K562 (cell line): ENCODE results near the gene CORO6. TPM values are rescaled to one million over a fixed set of nuclear protein-coding genes. Genes with fewer than 3 reads are reported as not detected.

Experiments
- ARID3A ChIP-seq: IDR thresholded peaks from 2 replicates; pipeline ENCODE4 v1.6.1; 2012; ENCODE audit warnings: low read depth, low read length, improper control_type of control experiment, borderline replicate concordance
- BRCA1 ChIP-seq, 2 experiments: fragments of 450-650 bp in 1 of 2; sonication (generic) in 1 of 2; formaldehyde crosslinking in 1 of 2; IDR thresholded peaks; 2 replicates each; pipeline versions ENCODE4 v1.5.0 to v1.6.1; 2017 to 2020; ENCODE audit warnings: mild to moderate bottlenecking in 1 of 2, missing genetic modification reagents in 1 of 2
- CGGBP1 ChIP-seq: fragments of 250-450 bp; sonication (Bioruptor Pico); IDR thresholded peaks from 2 replicates; pipeline ENCODE4 v1.9.0; 2021; ENCODE audit warnings: mild to moderate bottlenecking
- CTBP1 ChIP-seq: fragments of 450-650 bp; IDR thresholded peaks from 2 replicates; pipeline ENCODE4 v1.6.1; 2016; ENCODE audit warnings: borderline replicate concordance
- DIDO1 ChIP-seq: fragments of 450-650 bp; IDR thresholded peaks from 2 replicates; pipeline ENCODE4 v1.6.1; 2016; ENCODE audit warnings: low read depth, missing biosample characterization, missing genetic modification characterization
- FOXA3 ChIP-seq, 2 experiments: fragments of 450-650 bp in 1 of 2; sonication (generic) in 1 of 2; formaldehyde crosslinking; IDR thresholded peaks in 1 of 2; conservative IDR thresholded peaks in 1 of 2; 2 replicates each; pipeline versions ENCODE4 v1.4.0 to v1.8.0; 2020 to 2022; ENCODE audit warnings: mild to moderate bottlenecking in 2 of 2, missing genetic modification reagents in 1 of 2
- GMEB1 ChIP-seq: fragments of 250-450 bp; sonication (Bioruptor Pico); IDR thresholded peaks from 2 replicates; pipeline ENCODE4 v1.4.0; 2020; ENCODE audit warnings: mild to moderate bottlenecking
- ILF3 ChIP-seq: fragments of 450-650 bp; IDR thresholded peaks from 2 replicates; pipeline ENCODE4 v1.6.1; 2018; ENCODE audit warnings: antibody characterized with exemption, mild to moderate bottlenecking, moderate library complexity, borderline replicate concordance
- KLF1 ChIP-seq: fragments of 450-650 bp; IDR thresholded peaks from 2 replicates; pipeline ENCODE4 v1.6.1; 2016; ENCODE audit warnings: missing genetic modification characterization, missing compliant biosample characterization
- MEIS2 ChIP-seq: fragments of 450-650 bp; IDR thresholded peaks from 2 replicates; pipeline ENCODE4 v1.6.1; 2014; ENCODE audit warnings: mild to moderate bottlenecking; ENCODE audit not compliant: partially characterized antibody
- MXI1 ChIP-seq: IDR thresholded peaks from 2 replicates; pipeline ENCODE4 v1.6.1; 2011; ENCODE audit warnings: low read depth, mild to moderate bottlenecking, improper control_type of control experiment, low read length
- NR1H2 ChIP-seq: sonication (generic); formaldehyde crosslinking; IDR thresholded peaks from 2 replicates; pipeline ENCODE4 v1.4.0; 2020; ENCODE audit warnings: mild to moderate bottlenecking, missing genetic modification reagents
- RFX5 ChIP-seq: IDR thresholded peaks from 2 replicates; pipeline ENCODE4 v1.6.1; 2011; ENCODE audit warnings: low read depth, mild to moderate bottlenecking, improper control_type of control experiment, low read length
- TEAD4 ChIP-seq, 2 experiments: sonication (generic) in 1 of 2; formaldehyde crosslinking in 1 of 2; IDR thresholded peaks; 2 replicates each; pipeline versions ENCODE4 v1.6.1 to v1.8.0; 2012 to 2022; ENCODE audit warnings: borderline replicate concordance in 1 of 2, inconsistent platforms in 1 of 2, low read length in 1 of 2, mild to moderate bottlenecking in 1 of 2, missing genetic modification reagents in 1 of 2
- ZFP36 ChIP-seq: fragments of 150-350 bp; IDR thresholded peaks from 2 replicates; pipeline ENCODE4 v1.6.1; 2018; ENCODE audit warnings: low read length, low read depth; ENCODE audit not compliant: partially characterized antibody
- polyA plus RNA-seq, 8 experiments: library from polyadenylated mRNA; depleted of rRNA in 4 of 8; stranded (reverse) in 5 of 8; unstranded in 3 of 8; fragments of >200 nt; fragmentation: Nextera tagmentation in 2 of 8; fragmentation: Illumina TruSeq in 1 of 8; extraction: Ambion mirVana in 2 of 8; extraction: Trizol in 1 of 8; gene quantifications; 2 replicates each; pipeline versions ENCODE4 v1.2.1 to v1.2.3, GENCODE V29; 2011 to 2014; ENCODE audit warnings: inconsistent platforms in 1 of 8, missing spikeins in 1 of 8
- total RNA-seq, 7 experiments: library from RNA; depleted of rRNA in 6 of 7; stranded (reverse); fragments of >200 nt in 6 of 7; fragmentation: Illumina TruSeq in 2 of 7; extraction: Trizol in 2 of 7; gene quantifications; 2 replicates each; pipeline versions ENCODE4 v1.2.1 to v1.2.3, GENCODE V29; 2011 to 2021; ENCODE audit warnings: low replicate concordance in 1 of 7
- TF ChIP-seq, protein P1 (sequence below): fragments of 450-650 bp; conservative IDR thresholded peaks from 2 replicates; pipeline ENCODE4 v1.6.1; 2016; ENCODE audit warnings: missing genetic modification characterization, low read depth, mild to moderate bottlenecking, control low read depth, missing compliant biosample characterization

CORO6 gene
- total and polyA plus RNA-seq, 9 of the 15 experiments (the other 6 are each of a cell fraction or from before 2014, with no cell fraction given) = 0.04 to 11.9 (median 2.4) TPM

DNA sequence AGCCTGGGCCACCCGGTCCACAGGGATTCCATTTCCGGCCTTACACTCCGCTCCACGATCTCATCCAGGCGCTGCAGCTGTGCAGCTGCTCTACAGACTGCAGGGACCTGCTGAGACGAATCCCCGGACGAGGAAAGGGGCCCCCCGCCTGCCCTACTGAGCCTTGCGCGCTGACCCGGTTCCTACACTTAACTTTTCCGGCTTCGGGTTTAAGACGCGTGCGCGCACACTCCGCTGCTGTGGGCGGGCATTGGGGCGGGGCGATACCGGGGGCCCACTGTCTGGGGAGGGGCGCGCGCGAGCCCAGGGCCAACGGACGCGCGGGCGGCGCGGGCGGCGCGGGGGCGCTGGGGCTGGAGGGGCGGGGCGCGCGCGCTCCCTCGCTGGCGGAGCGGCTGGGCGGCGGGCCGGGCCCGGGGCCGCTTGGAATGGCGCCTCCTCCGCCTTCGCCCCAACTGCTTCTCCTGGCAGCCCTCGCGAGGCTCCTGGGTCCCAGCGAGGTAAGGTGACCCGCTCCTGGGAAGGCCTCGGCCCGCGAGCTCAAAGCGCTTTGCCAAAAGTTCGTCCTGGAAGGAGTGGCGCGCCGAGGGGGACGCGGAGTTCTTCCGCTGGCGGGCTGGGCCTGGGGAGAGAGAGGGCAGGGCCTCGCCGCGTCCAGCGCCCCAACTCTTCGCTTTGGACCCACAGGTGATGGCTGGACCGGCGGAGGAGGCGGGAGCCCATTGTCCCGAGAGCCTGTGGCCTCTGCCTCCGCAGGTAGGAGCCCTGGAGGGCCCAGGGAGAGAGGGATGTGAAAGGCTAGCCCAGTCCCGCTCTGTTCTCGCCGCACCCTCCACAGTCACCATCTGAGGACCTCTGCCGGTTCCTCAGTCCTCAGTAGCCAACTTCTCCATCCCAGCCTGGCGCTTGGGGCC lies 54.1 kb downstream of the CORO6 start, which contains the start of gene TP53I13 (continued):
- TF ChIP-seq ZFP36 = no peak
- TF ChIP-seq NR1H2 = no peak
- no peak for TF ChIP-seq CGGBP1 (CRISPR knock-in tag)
- TF ChIP-seq TEAD4 (IDR thresholded peaks at IDR 0.05; ENCODE audit: low read length) = no peak
- no peak for TF ChIP-seq TEAD4 (CRISPR knock-in tag; IDR thresholded peaks at IDR 0.05; ENCODE audit: borderline replicate concordance)
- no peak for TF ChIP-seq MXI1
- TF ChIP-seq, protein P1, sequence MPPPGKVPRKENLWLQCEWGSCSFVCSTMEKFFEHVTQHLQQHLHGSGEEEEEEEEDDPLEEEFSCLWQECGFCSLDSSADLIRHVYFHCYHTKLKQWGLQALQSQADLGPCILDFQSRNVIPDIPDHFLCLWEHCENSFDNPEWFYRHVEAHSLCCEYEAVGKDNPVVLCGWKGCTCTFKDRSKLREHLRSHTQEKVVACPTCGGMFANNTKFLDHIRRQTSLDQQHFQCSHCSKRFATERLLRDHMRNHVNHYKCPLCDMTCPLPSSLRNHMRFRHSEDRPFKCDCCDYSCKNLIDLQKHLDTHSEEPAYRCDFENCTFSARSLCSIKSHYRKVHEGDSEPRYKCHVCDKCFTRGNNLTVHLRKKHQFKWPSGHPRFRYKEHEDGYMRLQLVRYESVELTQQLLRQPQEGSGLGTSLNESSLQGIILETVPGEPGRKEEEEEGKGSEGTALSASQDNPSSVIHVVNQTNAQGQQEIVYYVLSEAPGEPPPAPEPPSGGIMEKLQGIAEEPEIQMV = no peak
- TF ChIP-seq RFX5 = no peak
- no peak for TF ChIP-seq BRCA1 (IDR thresholded peaks at IDR 0.05)
- TF ChIP-seq BRCA1 (CRISPR knock-in tag; IDR thresholded peaks at IDR 0.05) = no peak
- TF ChIP-seq KLF1 (tag) = no peak
- TF ChIP-seq MEIS2 = no peak
- no peak for TF ChIP-seq GMEB1 (CRISPR knock-in tag)
- no peak for TF ChIP-seq ILF3
- peak; percentile 70; the same call in 1 of the 2 replicates for TF ChIP-seq CTBP1
- no peak for TF ChIP-seq ARID3A
- TF ChIP-seq FOXA3 (CRISPR knock-in tag; conservative IDR thresholded peaks at IDR 0.05 in 1 of 2, IDR thresholded peaks at IDR 0.05 in 1 of 2) = no peak
- TF ChIP-seq DIDO1 = no peak
